Cardiac fibroblast (primary cell): ENCODE data around the gene SCN9A.
"Not testable (repeated sequence)": the region's sequence is repeated elsewhere in the genome, so short reads cannot be mapped to it uniquely, and the experiment has no call there.

ENCODE experiments used
- DNase-seq, 2 donors: peaks; one replicate each; pipeline versions ENCODE4 v3.0.0 to v3.0.0-alpha.2; 2010; ENCODE audit warnings: low read depth in 2 of 2
- H3K4me3 ChIP-seq, 2 donors: replicated peaks in 1 of 2; 1 replicate in 1 of 2; 2 replicates in 1 of 2; pipeline ENCODE4 v1.5.1; 2011; ENCODE audit warnings: low read depth in 2 of 2, low read length in 2 of 2, mild to moderate bottlenecking in 2 of 2, moderate library complexity in 1 of 2
- CTCF ChIP-seq: IDR thresholded peaks from one replicate; pipeline ENCODE4 v1.5.1; 2011; ENCODE audit warnings: low read depth, mild to moderate bottlenecking, low read length, inconsistent platforms

Gene SCN9A

DNA sequence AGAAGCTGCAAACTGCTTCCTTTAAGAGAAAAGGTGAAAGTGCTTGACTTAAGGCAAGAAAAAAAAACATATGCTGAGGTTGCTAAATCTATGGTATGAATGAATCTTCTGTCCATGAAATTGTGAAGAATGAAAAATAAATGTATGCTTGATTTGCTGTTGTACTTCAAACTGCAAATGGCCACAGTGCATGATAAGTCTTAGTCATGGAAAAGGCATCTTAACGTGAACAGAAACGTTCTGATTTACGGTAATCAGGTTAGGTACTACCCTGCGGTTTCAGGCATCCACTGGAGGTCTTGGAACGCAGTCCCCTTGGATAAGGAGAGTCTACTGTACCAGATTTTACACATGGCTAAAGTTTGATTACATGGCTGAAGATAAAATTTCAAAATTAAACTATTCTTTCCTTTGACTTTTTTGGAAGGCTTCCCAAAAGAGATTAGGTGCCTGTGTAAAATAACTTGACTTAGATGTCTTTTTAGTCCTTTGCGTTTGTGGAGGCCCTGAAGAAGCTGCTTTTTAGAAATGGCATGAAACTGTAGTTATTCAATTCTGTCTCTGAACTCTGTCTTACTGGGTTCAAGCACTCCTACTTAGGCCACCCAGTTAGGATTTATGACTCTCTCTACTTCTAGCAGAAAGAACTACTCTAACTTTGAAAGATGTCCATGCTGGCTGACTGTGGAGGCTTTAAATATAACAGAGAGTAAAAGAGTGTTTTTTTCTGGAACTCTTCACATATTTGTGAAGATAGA, 35.9 kb upstream of the SCN9A start:
- no peak for TF ChIP-seq CTCF
- peak; percentile 55 to 62 for DNase-seq

GRCh38 chr2:166410828-166411472, 35.2 kb upstream of the SCN9A start:
- TF ChIP-seq CTCF: no peak
- H3K4me3 ChIP-seq: no peak overlapping the region
- DNase-seq: peak; percentile 71 to 92

More for the DNA sequence above, 35.9 kb upstream of the SCN9A start:
- H3K4me3 ChIP-seq: no peak overlapping the region

DNA sequence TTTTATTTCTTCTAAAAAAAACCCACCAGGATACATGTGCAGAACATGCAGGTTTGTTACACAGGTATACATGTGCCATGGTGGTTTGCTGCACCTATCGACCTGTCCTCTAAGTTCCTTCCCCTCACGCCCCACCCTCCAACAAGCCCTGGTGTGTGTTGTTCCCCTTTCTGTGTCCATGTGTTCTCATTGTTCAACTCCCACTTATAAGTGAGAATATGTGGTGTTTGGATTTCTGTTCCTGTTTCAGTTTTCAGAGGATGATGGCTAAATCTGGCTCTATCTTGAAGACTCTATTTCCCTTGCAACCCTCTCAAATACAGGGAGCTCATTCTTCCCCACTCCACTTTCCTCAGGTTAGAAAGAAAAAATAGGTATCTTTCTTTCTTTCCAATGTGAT, 32.0 kb upstream of the SCN9A start:
- DNase-seq, H3K4me3 ChIP-seq: not testable (repeated sequence)

DNA sequence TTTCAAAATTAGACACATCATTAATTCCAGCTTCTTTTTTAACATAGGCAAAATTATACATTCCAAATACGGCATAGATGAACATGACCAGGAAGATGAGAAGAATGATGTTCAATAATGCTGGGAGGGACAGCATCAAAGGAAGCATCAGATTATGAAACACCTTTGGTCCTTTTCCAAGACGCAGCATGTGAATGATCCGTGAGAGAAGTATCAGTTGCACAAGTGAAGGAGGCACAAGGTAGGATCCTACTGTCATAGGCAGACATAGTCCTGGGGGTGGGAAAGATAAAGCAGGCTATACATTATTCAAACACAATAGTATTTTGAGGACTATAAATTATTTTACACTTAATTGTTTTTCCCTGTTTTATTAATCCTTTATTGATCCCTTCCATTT, 30.6 kb upstream of the SCN9A start:
- H3K4me3 ChIP-seq: no peak overlapping the region
- no peak for TF ChIP-seq CTCF
- no peak for DNase-seq

GRCh38 chr2:166405569-166405926, 29.8 kb upstream of the SCN9A start:
- TF ChIP-seq CTCF: no peak
- DNase-seq: no peak
- no peak overlapping the region for H3K4me3 ChIP-seq

DNA sequence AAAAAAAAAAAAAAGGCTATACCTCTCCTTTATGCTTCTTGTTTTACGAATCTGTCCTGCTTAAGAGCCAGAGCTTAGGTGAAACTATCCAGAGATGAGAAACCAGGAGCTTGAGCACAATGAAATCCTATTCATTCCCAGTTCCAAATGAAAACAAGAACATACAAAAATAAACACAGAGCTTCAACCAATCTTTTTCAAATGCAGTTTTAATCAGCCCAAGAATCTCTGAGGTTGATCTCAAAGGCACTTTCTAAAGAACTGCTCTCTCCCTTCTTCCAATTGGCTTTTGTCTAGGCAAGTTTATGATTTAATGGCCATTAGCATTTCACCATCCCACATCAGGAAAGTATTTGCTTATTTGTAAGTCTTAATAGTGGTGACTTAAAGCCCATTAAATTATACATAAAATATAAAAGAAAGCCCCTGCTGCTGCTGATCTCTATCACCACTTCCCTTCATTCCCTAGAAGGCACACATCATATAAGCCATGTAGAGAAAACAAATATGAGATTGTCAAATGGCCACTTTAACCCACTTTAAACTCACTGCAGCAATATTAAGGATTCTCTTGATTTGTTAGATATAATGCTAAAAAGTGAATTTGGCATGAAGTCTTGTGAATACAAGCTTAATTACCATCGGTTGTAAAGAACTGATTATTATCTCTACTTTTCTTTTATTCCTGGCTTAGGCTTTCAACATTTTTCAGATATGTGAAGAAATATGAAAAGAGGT, 29.3 kb upstream of the SCN9A start:
- H3K4me3 ChIP-seq: no peak overlapping the region
- DNase-seq: no peak
- no peak for TF ChIP-seq CTCF

GRCh38 chr2:166394245-166394644, 18.5 kb upstream of the SCN9A start:
- TF ChIP-seq CTCF: no peak
- no peak overlapping the region for H3K4me3 ChIP-seq
- no peak for DNase-seq
